IPS-18c (cell line): Measurements from ENCODE around the gene TMEM270.
"Not testable (repeated sequence)": the region's sequence is repeated elsewhere in the genome, so short reads cannot be mapped to it uniquely, and the experiment has no call there.

Experiments used
- H3K4me3 ChIP-seq: 2 replicates; pipeline ENCODE4 v1.7.0; 2013; ENCODE audit warnings: low read depth, mild to moderate bottlenecking, low read length, moderate library complexity; ENCODE audit not compliant: insufficient read depth
- H3K9me3 ChIP-seq: one replicate; pipeline ENCODE4 v1.6.1; 2013; ENCODE audit warnings: mild to moderate bottlenecking, low read length, moderate library complexity; ENCODE audit not compliant: control insufficient read depth, insufficient read depth

The TMEM270 gene, protein sequence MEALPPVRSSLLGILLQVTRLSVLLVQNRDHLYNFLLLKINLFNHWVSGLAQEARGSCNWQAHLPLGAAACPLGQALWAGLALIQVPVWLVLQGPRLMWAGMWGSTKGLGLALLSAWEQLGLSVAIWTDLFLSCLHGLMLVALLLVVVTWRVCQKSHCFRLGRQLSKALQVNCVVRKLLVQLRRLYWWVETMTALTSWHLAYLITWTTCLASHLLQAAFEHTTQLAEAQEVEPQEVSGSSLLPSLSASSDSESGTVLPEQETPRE

DNA sequence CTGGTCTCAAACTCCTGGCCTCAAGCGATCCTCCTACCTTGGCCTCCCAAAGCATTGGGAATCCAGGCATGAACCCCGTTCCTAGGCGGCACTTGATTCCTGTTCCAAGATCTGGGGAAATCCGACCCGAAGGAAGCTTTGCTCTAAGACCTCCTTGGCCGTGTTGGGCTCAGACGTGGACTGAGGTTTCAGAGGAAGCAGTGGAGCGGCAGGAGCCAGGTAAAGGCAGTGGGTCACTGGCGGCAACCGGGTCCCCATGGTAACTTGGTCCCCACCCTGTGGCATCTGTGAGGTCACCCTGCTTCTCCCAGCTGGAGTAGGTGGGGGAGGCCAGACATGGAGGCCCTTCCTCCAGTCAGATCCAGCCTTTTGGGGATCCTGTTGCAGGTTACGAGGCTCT lies at the start of gene TMEM270:
TSS of gene TMEM270 (plus strand) at position 301 of the 400 bp plus-strand sequence. CDS start at position 337, 36 bp downstream.
- H3K9me3 ChIP-seq = no peaks in the 10 kb centered on the region

DNA sequence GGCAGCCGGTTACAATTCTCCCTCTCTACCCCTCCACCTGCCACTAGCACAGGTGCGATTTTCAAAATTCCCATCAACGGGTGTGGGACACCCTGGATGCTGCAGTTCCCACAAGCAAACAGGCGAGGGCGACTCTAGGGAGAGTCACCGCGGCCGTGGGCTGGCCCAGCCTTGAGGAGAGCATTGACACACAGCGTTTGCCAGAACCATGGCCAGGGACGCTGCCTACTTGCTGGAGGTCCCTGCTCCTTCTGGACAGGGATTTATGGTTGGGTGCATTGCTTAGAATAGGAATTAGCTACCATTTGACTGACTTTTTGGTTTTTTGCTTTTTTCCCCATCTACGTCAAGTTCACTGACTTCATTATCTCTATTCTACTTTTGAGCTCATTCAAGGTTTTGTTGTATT lies 49.2 kb upstream of the TMEM270 start:
- Histone ChIP-seq H3K4me3 (no peak overlapping the region), H3K9me3 (no peaks in the 10 kb centered on the region)

More for the DNA sequence above, at the start of gene TMEM270:
- no peak within 1 kb of the TSS for H3K4me3 ChIP-seq

DNA sequence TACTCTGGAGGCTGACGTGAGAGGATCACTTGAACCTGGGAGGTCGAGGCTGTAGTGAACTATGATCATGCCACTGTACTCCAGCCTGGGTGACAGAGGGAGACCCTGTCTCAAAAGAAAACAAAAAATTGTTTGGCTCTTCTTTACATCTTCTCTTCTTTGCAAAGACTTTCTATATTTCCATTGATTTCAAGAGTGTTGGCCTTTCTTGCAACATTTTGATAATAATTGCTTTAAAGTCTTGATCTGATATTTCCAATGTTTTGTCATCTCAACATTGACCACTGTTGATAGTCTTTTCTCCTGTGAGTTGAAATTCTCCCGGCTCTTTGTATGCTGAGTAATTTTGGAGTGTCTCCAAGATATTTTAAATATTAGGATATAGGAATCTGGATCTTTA lies 48.0 kb upstream of the TMEM270 start:
- no peaks in the 10 kb centered on the region for H3K9me3 ChIP-seq
- H3K4me3 ChIP-seq = no peak overlapping the region

GRCh38 chr7:73815436-73815835 lies 45.5 kb upstream of the TMEM270 start:
- Histone ChIP-seq H3K4me3 (no peak overlapping the region), H3K9me3 (no peaks in the 10 kb centered on the region)

- Histone ChIP-seq H3K9me3 (peaks cover 2% of the 10 kb centered on the region), H3K4me3 (no peak overlapping the region)
Observed at GRCh38 chr7:73817121-73817520, 43.8 kb upstream of the TMEM270 start.

DNA sequence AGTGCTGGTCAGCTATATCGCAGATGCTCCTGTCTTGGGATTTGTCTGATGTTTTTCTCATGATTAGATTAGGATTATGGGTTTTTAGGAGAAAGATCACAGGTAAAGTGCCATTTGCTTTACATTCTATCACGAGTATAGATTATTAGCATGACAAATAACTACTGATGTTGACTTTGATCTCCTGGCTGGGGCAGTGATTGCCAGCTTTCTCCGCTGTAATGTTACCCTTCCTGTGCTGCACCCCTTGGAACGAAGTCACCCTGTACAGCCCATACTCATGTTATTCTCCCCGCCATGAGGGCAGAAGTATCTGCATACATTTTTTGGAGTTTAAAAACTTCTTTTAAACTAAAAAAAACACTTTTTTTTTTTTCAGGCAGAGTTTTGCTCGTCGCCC lies 40.9 kb upstream of the TMEM270 start:
- peaks cover 2% of the 10 kb centered on the region for H3K9me3 ChIP-seq
- H3K4me3 ChIP-seq = no peak overlapping the region

- not testable (repeated sequence) for H3K9me3 ChIP-seq, H3K4me3 ChIP-seq
Observed at GRCh38 chr7:73821597-73822285, 39.2 kb upstream of the TMEM270 start.

DNA sequence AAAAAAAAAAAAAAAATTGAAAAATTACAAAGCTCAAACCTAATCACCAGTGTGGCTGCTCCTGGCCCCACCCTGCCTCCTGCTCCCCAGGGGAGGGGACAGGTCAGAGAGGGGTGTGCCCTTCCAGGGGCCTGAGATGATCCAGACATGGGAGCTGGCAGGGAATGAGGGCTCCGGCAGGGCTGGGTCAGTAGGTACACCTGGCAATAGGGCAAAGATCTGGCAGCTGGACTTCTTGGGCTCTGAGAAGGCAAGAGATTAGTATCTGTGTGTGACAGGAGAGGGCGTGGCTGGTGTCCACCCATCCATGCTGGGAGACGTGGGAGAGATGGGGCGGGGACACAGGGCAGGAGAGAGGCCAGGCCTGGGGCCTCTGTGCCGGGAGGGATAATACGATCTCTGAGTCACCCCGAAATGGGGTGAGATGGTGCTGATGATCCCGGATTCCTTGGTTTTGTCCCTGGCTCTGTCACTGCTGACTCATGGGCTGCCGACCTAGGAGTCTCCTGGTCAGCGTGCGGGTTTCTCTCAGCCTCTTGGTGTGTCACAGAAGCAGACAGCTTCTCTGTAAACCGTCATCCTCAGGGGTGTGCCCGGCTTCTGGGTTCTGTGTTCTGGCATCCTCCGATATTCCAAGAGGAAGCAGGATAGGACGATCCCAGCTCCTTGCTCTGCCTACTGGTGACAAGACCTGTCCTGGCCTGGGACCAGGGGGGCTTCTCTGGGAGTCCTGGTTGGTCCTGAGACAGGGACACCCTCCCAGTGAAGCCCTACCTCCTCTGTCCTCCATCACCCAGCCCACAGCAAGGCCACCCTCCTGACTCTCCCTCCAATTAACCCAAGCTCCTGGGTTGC lies 38.4 kb upstream of the TMEM270 start:
- H3K4me3 ChIP-seq = no peak overlapping the region
- peaks cover 2% of the 10 kb centered on the region for H3K9me3 ChIP-seq

- no peak overlapping the region for H3K4me3 ChIP-seq
- peaks cover 2% of the 10 kb centered on the region for H3K9me3 ChIP-seq
Observed at GRCh38 chr7:73823257-73823656, 37.7 kb upstream of the TMEM270 start.

DNA sequence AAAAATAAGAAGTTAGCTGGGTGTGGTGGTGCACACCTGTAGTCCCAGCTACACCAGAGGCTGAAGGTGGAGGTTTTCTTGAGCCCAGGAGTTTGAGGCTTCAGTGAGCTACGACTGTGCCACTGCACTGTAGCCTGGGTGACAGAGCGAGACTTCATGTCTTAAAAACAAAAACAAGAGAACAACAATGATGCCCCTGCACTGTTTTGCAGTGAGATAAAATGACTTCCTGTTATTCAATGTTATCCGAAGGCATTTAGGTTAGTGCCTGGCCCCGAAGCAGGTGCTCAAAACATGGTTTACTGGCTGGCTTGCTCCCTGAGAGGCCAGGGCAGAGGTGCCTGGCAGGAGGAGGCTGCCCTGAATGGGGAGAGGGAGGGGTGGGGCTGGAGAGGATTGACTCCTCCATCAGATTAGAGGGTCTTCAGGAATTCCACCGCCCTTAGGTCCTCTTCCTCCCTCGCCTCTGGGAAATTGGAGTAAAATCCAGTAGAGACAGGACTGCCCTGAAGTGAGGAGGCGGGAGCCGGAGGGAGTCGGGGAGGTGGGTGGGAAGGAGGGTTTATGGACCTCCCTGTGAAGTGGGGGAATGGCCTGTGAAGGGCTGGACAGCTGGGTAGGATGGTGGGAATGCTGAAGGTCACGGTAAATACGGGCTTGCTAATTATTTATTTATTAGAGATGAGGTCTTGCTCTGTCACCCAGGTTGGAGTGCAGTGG lies 36.9 kb upstream of the TMEM270 start:
- no peak overlapping the region for H3K4me3 ChIP-seq
- H3K9me3 ChIP-seq = peaks cover 2% of the 10 kb centered on the region

- H3K9me3 ChIP-seq = peaks cover 2% of the 10 kb centered on the region
Observed at GRCh38 chr7:73824986-73825385, 36.0 kb upstream of the TMEM270 start.

DNA sequence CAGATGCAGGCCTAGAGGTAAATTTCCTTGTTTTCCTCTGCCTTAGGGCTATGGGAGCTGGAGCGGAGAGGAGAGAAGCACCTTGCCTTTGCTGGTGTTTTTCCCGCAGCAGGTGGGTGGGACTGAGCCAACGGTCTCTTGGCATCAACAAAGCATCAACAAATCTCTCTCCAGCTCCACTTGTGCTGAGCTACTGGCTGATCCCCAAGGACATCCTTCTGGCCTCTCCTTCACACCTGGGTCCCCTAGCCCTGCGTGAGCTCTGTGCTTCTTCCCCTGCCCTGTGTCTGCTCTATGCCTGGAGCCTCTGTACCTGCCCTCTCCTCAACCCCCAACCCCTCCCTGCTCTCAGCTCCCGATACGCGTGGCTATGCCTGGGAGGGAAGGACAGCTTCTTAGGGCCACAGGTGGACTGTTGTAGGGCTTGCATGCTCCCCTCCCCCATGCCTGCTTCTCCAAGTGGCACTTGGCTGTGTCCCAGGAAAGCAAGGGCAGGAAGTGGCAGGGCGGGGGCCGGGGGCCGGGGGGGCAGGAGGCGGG lies 33.3 kb upstream of the TMEM270 start:
- no peak overlapping the region; the same call in 1 of the 2 replicates for H3K4me3 ChIP-seq
- H3K9me3 ChIP-seq = no peaks in the 10 kb centered on the region

More at GRCh38 chr7:73824986-73825385, 36.0 kb upstream of the TMEM270 start:
- H3K4me3 ChIP-seq = no peak overlapping the region

- H3K4me3 ChIP-seq = no peak overlapping the region
- H3K9me3 ChIP-seq = no peaks in the 10 kb centered on the region
Observed at GRCh38 chr7:73828107-73828803, 32.7 kb upstream of the TMEM270 start.

- Histone ChIP-seq H3K9me3 (no peaks in the 10 kb centered on the region), H3K4me3 (no peak overlapping the region)
Observed at GRCh38 chr7:73828972-73829371, 32.0 kb upstream of the TMEM270 start.

GRCh38 chr7:73829505-73829904 lies 31.5 kb upstream of the TMEM270 start:
- no peaks in the 10 kb centered on the region for H3K9me3 ChIP-seq

DNA sequence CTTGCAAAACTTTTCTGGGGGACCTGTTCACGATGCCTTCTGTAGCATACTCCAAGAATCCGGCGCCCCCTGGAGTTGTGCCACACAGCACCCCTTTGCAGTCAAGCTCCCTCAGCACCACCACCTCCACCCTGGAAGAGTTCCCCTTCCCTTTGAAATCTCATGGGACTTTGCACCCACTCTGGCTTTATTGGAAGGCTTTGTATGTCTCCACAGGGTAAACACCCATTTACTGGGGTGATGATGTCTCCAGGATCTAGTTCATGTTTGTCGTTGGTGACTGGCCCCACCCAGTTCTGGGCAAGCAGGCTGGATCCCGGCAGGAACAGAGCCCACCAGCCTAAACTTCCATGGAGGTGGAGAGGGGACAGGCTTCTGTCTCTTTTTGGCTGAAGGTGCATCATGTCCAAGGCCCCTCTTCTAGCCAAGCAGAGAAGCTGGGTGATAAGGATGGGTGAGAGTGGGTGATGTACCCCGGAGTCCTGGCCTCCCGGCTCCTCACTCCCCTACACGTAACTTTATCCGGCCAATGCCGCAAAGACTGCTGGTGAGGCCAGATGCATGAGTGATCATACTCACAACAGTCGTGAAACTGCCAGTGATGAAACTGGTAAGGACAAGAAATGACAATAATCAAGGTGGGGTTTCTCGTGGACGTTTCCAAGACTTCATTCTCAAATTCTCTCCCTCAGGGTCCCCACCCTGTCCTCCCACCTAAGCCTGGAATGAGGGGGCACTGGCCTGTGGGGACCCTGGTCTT lies 30.9 kb upstream of the TMEM270 start:
- H3K9me3 ChIP-seq = peaks cover 2% of the 10 kb centered on the region
- no peak overlapping the region for H3K4me3 ChIP-seq

More at GRCh38 chr7:73829505-73829904, 31.5 kb upstream of the TMEM270 start:
- no peak overlapping the region for H3K4me3 ChIP-seq
